GM12892 (cell line): ENCODE data around the gene NWD2.

Experiments used
- POLR2A ChIP-seq: IDR thresholded peaks from 2 replicates; pipeline ENCODE4 v1.6.1; 2011; ENCODE audit warnings: low read depth, low read length, control low read depth
- POLR2AphosphoS5 ChIP-seq: IDR thresholded peaks from 2 replicates; pipeline ENCODE4 v1.6.1; 2011; ENCODE audit warnings: low read depth, low read length, control low read depth

GRCh38 chr4:37365888-37366287 lies 121.3 kb downstream of the NWD2 start:
- no peak for TF ChIP-seq POLR2A
- no peak for TF ChIP-seq POLR2AphosphoS5
